ENCODE results near the gene TLE1. TPM values are rescaled to one million over a fixed set of nuclear protein-coding genes. Genes with fewer than 3 reads are reported as not detected.

Gene TLE1
- total RNA-seq, 4 donors from 2014 or later: 18.7 to 54.5 (median 40.2) TPM

DNA sequence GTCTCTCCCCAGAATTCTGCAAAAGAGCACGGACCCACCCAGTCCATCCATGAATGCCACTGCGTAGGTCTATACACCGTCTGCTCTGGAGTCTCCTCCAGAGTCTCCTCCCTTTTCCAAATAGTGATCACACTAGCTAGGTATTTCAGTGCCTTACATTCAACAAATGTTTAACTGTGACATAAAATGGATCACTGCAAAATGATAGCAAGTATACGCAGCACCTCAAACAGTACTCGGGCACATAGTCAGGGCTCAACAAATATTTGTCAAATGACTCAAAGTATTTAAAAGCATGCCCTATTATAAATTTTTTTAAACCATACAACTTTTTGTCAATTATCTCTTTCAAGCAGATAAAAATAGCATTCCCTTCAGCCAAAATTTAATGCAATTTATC lies 60.5 kb downstream of the TLE1 start:
- H3K27me3 ChIP-seq: no peaks in the 10 kb centered on the region
- H3K36me3 ChIP-seq: no peaks in the 10 kb centered on the region
- no peaks in the 10 kb centered on the region for H3K9me3 ChIP-seq
- TF ChIP-seq, protein P1, sequence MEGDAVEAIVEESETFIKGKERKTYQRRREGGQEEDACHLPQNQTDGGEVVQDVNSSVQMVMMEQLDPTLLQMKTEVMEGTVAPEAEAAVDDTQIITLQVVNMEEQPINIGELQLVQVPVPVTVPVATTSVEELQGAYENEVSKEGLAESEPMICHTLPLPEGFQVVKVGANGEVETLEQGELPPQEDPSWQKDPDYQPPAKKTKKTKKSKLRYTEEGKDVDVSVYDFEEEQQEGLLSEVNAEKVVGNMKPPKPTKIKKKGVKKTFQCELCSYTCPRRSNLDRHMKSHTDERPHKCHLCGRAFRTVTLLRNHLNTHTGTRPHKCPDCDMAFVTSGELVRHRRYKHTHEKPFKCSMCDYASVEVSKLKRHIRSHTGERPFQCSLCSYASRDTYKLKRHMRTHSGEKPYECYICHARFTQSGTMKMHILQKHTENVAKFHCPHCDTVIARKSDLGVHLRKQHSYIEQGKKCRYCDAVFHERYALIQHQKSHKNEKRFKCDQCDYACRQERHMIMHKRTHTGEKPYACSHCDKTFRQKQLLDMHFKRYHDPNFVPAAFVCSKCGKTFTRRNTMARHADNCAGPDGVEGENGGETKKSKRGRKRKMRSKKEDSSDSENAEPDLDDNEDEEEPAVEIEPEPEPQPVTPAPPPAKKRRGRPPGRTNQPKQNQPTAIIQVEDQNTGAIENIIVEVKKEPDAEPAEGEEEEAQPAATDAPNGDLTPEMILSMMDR (IDR thresholded peaks at IDR 0.05): no peak
- TF ChIP-seq POLR2A (IDR thresholded peaks at IDR 0.05): no peak
- no peak for DNase-seq
- H3K4me3 ChIP-seq: no peak overlapping the region
- no peak overlapping the region for H3K27ac ChIP-seq
- no peaks in the 10 kb centered on the region for H3K4me1 ChIP-seq

DNA sequence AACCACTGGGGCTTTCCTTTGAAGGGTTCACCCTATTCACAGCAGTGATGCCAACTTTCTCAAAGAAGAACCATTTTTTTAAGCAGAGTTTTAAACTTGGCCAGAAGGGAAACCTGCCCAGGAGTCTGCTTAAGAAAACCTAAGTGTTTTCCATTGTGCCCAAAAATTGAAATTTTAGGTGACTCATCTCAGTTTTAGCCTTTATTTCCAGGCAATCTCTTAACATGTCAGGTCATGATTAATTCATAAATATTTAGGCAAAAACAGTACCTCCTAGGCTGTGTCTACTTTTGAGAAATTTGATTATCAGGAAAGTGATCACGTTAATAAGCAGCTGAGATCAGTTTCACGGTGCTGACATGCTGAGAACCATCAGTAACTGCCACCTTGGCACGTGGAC lies 61.9 kb downstream of the TLE1 start:
- TF ChIP-seq, protein P1 (IDR thresholded peaks at IDR 0.05): no peak
- no peak for TF ChIP-seq POLR2A (IDR thresholded peaks at IDR 0.05)
- DNase-seq: no peak

DNA sequence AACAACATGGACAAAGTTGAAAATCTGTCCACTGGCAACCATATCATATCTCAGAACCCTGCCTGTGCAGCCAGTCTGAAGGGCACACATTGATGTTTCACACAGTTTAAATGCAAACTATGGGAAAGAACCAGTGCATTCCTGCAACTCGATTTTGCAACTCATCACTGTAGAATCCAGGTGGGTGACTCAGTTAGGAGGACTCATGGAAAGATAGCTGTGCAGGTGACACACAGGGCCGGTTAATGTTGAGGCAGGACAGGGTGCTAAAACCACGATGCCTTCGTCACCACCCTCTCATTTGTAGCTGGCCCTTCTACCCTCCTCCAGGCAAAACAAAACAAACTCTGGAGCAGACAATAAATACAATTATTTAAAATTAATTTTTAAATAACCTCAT lies 62.8 kb downstream of the TLE1 start:
- Histone ChIP-seq H3K27ac (no peak overlapping the region), H3K4me3 (no peak overlapping the region), H3K27me3 (no peaks in the 10 kb centered on the region), H3K4me1 (no peaks in the 10 kb centered on the region), H3K36me3 (no peaks in the 10 kb centered on the region), H3K9me3 (no peaks in the 10 kb centered on the region)
- TF ChIP-seq, protein P1 (IDR thresholded peaks at IDR 0.05): no peak
- TF ChIP-seq POLR2A (IDR thresholded peaks at IDR 0.05): no peak
- no peak for DNase-seq

More for the DNA sequence above, 61.9 kb downstream of the TLE1 start:
- no peaks in the 10 kb centered on the region for H3K9me3 ChIP-seq
- H3K27ac ChIP-seq: no peak overlapping the region
- H3K4me1 ChIP-seq: no peaks in the 10 kb centered on the region
- no peak overlapping the region for H3K4me3 ChIP-seq
- no peaks in the 10 kb centered on the region for H3K27me3 ChIP-seq
- H3K36me3 ChIP-seq: no peaks in the 10 kb centered on the region

DNA sequence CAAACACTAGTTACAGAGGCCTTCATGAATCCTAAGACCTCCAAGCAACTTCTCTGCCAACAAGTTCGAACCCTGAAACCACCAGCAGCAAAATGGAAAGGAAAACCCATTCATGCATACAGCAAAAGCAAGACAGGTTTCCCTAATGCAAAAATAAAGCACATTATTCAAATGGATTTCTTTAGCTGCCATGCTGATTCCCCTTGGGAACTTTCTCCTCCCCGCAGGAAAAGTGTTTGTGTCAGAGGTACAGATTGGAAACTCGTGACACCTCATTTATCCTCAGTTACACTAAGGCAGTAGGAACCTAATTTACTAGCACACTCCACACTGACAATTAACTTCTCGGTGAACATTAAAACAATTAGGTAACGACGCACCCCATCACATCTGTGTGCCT lies 63.4 kb downstream of the TLE1 start:
- H3K9me3 ChIP-seq: no peaks in the 10 kb centered on the region
- H3K27me3 ChIP-seq: no peaks in the 10 kb centered on the region
- no peaks in the 10 kb centered on the region for H3K4me1 ChIP-seq
- no peak overlapping the region for H3K27ac ChIP-seq
- H3K36me3 ChIP-seq: no peaks in the 10 kb centered on the region
- TF ChIP-seq POLR2A (IDR thresholded peaks at IDR 0.05): no peak
- TF ChIP-seq, protein P1 (IDR thresholded peaks at IDR 0.05): no peak
- no peak for DNase-seq
- no peak overlapping the region for H3K4me3 ChIP-seq

DNA sequence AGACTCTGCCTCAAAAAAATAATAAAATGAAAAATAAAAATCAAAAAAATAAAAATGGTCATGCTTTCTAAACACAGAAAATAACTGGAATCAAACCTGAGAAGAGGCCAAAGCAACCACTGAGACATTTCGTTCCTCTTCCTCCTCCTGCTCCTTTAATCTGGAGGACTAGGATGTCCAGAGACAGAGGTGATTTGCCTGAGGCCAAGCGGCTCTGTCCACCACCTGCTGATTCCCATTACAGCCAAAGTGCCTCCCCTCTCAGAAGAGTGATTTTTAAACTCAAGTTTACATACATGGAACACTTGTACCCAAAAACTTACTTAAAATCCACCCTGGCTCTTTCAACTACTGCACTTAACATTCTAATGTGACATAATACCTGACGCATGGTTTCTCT lies 65.6 kb downstream of the TLE1 start:
- H3K4me3 ChIP-seq: no peak overlapping the region
- no peak overlapping the region for H3K27ac ChIP-seq
- TF ChIP-seq POLR2A (IDR thresholded peaks at IDR 0.05): no peak
- TF ChIP-seq, protein P1 (IDR thresholded peaks at IDR 0.05): no peak
- DNase-seq: no peak
- no peaks in the 10 kb centered on the region for H3K9me3 ChIP-seq
- H3K27me3 ChIP-seq: no peaks in the 10 kb centered on the region
- peaks cover 0 to 7% (median 0%) of the 10 kb centered on the region in 4 donors for H3K4me1 ChIP-seq
- no peaks in the 10 kb centered on the region for H3K36me3 ChIP-seq

Measured in Peyer's patch (tissue), 4 donors.